Panc1 (cell line): ENCODE results near the gene HMGN2. TPM values are rescaled to one million over a fixed set of nuclear protein-coding genes. Genes with fewer than 3 reads are reported as not detected.

Experiments used
- ATAC-seq: fragments of 200-7000 bp; cut with Tn5 transposase; 2 replicates; pipeline ENCODE4 v1.9.1; 2020; ENCODE audit warnings: mild to moderate bottlenecking, moderate library complexity
- BruUV-seq: library from RNA; stranded (reverse); fragments of 400-500 nt; replicated peaks from 2 replicates; lab custom pipeline; 2021; lab: Mats Ljungman, UMichigan
- CTCF ChIA-PET: fragments of 300-600 bp; sonication (Branson Sonifier 250); formaldehyde crosslinking; loops from one replicate; lab custom pipeline; 2022; ENCODE audit warnings: antibody characterized with exemption; lab: Charles Lee
- POLR2A ChIA-PET: fragments of 300-600 bp; sonication (Branson Sonifier 250); formaldehyde crosslinking; loops from one replicate; lab custom pipeline; 2022; ENCODE audit warnings: antibody characterized with exemption; lab: Charles Lee
- DNase-seq: peaks from one replicate; pipeline ENCODE4 v3.0.0-alpha.2; 2010; ENCODE audit warnings: low read depth, low spot score
- H3K27ac ChIP-seq: 2 replicates; pipeline ENCODE4 v1.5.1; 2011; ENCODE audit warnings: mild to moderate bottlenecking, low read length, inconsistent platforms
- H3K27me3 ChIP-seq: fragments of 200-500 bp; sonication (Bioruptor generic); 2 replicates; pipeline ENCODE4 v1.6.0; 2014; ENCODE audit warnings: low read length, inconsistent platforms; ENCODE audit not compliant: control insufficient read depth, insufficient read depth
- H3K36me3 ChIP-seq: fragments of 200-500 bp; sonication (Bioruptor generic); 2 replicates; pipeline ENCODE4 v1.5.1; 2014; ENCODE audit warnings: inconsistent platforms, mild to moderate bottlenecking, low read length, moderate library complexity; ENCODE audit not compliant: control insufficient read depth, insufficient read depth
- H3K4me1 ChIP-seq: 2 replicates; pipeline ENCODE4 v1.5.1; 2011; ENCODE audit warnings: inconsistent platforms, mild to moderate bottlenecking, low read length, moderate library complexity; ENCODE audit not compliant: control insufficient read depth, insufficient read depth
- H3K4me3 ChIP-seq, 2 experiments: 2 replicates each; pipeline ENCODE4 v1.5.1; 2011 to 2012; ENCODE audit warnings: low read depth in 2 of 2, low read length in 2 of 2, mild to moderate bottlenecking in 2 of 2, inconsistent platforms in 1 of 2, moderate library complexity in 1 of 2
- H3K9me3 ChIP-seq: fragments of 200-500 bp; sonication (Bioruptor generic); 2 replicates; pipeline ENCODE4 v1.5.1; 2014; ENCODE audit warnings: low read depth, mild to moderate bottlenecking, inconsistent platforms, low read length, moderate library complexity; ENCODE audit not compliant: control insufficient read depth, insufficient read depth
- POLR2AphosphoS5 ChIP-seq: IDR thresholded peaks from 2 replicates; pipeline ENCODE4 v1.6.1; 2012; ENCODE audit warnings: mild to moderate bottlenecking, low read depth, low read length, moderate library complexity
- SIN3A ChIP-seq: IDR thresholded peaks from 2 replicates; pipeline ENCODE4 v1.6.1; 2012; ENCODE audit warnings: low read depth, mild to moderate bottlenecking, low read length, moderate library complexity, borderline replicate concordance; ENCODE audit not compliant: insufficient read depth
- TCF7L2 ChIP-seq: IDR thresholded peaks from 2 replicates; pipeline ENCODE4 v1.6.1; 2011; ENCODE audit warnings: mild to moderate bottlenecking, low read depth, low read length, inconsistent platforms
- in situ Hi-C: cut with HindIII; loops from 2 replicates; pipeline ENCODE4 v1.10.0; 2016; ENCODE audit warnings: low sequenced_read_pairs, low pct_unique_long_range_greater_than_20kb
- intact Hi-C: fragments of 100-400 bp; cut with micrococcal nuclease; formaldehyde crosslinking; loops from one replicate; pipeline ENCODE4 v1.10.0; 2022; ENCODE audit not compliant: unreplicated experiment
- total RNA-seq: library from RNA; stranded (reverse); gene quantifications from one replicate; pipeline ENCODE4 v1.2.1, GENCODE V29; 2021; ENCODE audit not compliant: unreplicated experiment
- TF ChIP-seq, protein P1 (sequence below): fragments of 450-650 bp; IDR thresholded peaks from 2 replicates; pipeline ENCODE4 v1.5.1; 2017; ENCODE audit warnings: mild to moderate bottlenecking
- TF ChIP-seq, protein P2 (sequence below), 2 experiments: IDR thresholded peaks; 2 replicates each; pipeline ENCODE4 v1.6.1; 2011 to 2012; ENCODE audit warnings: low read depth in 2 of 2, control low read depth in 1 of 2, low read length in 1 of 2, mild to moderate bottlenecking in 1 of 2, moderate library complexity in 1 of 2; ENCODE audit not compliant: insufficient read depth in 1 of 2

HMGN2 gene
- total RNA-seq, 1 experiment from 2014 or later, result 496 TPM

DNA sequence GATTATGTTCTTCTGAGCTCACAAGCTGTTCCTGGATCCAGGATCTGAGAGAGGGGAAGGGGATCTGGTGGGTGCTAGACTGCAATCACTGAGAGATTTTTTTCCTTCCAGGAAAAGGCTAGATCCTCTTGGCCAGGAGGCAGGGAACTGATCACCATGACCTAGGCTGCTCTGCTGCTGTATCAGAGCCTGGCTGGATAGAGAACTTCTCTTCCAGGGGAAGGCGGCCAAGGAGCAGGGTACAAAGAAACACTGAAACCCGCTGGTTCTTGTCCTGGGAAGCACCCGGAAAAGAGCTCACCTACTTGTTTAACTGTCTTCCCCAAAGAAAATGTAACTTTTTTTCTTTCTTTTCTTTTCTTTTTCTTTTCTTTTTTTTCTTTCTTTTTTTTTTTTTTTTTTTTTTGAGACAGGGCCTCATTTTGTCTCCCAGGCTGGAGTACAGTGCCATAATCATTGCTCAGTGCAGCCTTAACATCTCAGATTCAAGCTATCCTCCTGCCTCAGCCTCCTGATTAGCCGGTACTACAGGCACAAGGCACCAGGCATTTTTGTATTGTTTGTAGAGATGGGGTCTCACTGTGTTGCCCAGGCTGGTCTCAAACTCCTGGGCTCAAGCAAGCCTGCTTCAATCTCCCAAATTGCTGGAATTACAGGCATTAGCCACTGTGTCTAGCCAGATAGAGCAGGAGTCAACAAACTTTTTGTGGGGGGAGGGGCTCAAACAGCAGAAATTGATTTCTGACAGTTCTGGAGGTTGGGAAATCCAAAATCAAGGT is 44.9 kb downstream of the HMGN2 start:
- ATAC-seq, result no peak; the same call in 1 of the 2 replicates
- POLR2A ChIA-PET, result interaction anchor here (0.7 to 1.0 kb wide), 2 partner anchors 17 to 1235 kb away, joined by 3 to 15 read pairs; no protein-coding TSS in a partner anchor
- Histone ChIP-seq H3K4me3 (no peak overlapping the region), H3K27ac (no peak overlapping the region), H3K27me3 (no peaks in the 10 kb centered on the region), H3K36me3 (no peaks in the 10 kb centered on the region), H3K4me1 (no peaks in the 10 kb centered on the region), H3K9me3 (no peaks in the 10 kb centered on the region)
- in situ Hi-C loops (no loop called here), intact Hi-C loops (no loop called here)
- no peak for TF ChIP-seq TCF7L2
- TF ChIP-seq, protein P1, sequence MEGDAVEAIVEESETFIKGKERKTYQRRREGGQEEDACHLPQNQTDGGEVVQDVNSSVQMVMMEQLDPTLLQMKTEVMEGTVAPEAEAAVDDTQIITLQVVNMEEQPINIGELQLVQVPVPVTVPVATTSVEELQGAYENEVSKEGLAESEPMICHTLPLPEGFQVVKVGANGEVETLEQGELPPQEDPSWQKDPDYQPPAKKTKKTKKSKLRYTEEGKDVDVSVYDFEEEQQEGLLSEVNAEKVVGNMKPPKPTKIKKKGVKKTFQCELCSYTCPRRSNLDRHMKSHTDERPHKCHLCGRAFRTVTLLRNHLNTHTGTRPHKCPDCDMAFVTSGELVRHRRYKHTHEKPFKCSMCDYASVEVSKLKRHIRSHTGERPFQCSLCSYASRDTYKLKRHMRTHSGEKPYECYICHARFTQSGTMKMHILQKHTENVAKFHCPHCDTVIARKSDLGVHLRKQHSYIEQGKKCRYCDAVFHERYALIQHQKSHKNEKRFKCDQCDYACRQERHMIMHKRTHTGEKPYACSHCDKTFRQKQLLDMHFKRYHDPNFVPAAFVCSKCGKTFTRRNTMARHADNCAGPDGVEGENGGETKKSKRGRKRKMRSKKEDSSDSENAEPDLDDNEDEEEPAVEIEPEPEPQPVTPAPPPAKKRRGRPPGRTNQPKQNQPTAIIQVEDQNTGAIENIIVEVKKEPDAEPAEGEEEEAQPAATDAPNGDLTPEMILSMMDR, result no peak
- TF ChIP-seq, protein P2, sequence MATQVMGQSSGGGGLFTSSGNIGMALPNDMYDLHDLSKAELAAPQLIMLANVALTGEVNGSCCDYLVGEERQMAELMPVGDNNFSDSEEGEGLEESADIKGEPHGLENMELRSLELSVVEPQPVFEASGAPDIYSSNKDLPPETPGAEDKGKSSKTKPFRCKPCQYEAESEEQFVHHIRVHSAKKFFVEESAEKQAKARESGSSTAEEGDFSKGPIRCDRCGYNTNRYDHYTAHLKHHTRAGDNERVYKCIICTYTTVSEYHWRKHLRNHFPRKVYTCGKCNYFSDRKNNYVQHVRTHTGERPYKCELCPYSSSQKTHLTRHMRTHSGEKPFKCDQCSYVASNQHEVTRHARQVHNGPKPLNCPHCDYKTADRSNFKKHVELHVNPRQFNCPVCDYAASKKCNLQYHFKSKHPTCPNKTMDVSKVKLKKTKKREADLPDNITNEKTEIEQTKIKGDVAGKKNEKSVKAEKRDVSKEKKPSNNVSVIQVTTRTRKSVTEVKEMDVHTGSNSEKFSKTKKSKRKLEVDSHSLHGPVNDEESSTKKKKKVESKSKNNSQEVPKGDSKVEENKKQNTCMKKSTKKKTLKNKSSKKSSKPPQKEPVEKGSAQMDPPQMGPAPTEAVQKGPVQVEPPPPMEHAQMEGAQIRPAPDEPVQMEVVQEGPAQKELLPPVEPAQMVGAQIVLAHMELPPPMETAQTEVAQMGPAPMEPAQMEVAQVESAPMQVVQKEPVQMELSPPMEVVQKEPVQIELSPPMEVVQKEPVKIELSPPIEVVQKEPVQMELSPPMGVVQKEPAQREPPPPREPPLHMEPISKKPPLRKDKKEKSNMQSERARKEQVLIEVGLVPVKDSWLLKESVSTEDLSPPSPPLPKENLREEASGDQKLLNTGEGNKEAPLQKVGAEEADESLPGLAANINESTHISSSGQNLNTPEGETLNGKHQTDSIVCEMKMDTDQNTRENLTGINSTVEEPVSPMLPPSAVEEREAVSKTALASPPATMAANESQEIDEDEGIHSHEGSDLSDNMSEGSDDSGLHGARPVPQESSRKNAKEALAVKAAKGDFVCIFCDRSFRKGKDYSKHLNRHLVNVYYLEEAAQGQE (IDR thresholded peaks at IDR 0.05; ENCODE audit: insufficient read depth in 1 of 2, low read depth in 2 of 2, low read length in 1 of 2), result no peak
- CTCF ChIA-PET, result no interaction called here
- no TSS peak for BruUV-seq
- DNase-seq, result no peak

DNA sequence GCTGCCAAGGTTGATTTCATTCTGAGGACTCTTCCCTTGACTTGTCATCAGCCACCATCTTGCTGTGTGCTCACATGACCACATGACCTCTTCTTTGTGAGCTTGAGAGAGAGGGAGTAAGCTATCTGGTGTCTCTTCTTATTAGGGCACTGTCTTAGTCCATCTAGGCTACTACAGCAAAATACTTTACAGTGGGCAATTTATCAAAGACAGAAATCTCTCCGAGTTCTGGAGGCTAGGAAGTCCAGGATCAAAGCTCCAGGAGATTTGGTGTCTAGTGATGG is 45.5 kb downstream of the HMGN2 start:
- TF ChIP-seq, protein P2 (IDR thresholded peaks at IDR 0.05; ENCODE audit: insufficient read depth in 1 of 2, low read depth in 2 of 2, low read length in 1 of 2), result no peak
- TF ChIP-seq SIN3A (no peak), TCF7L2 (no peak), POLR2AphosphoS5 (no peak)
- TF ChIP-seq, protein P1, result no peak
- ChIA-PET POLR2A (interaction anchor here (0.7 to 1.0 kb wide), 2 partner anchors 17 to 1236 kb away, joined by 3 to 15 read pairs; no protein-coding TSS in a partner anchor), CTCF (no interaction called here)
- no peaks in the 10 kb centered on the region for H3K9me3 ChIP-seq
- H3K36me3 ChIP-seq, result no peaks in the 10 kb centered on the region
- no peaks in the 10 kb centered on the region for H3K27me3 ChIP-seq
- no peak overlapping the region for H3K27ac ChIP-seq
- DNase-seq (no peak), ATAC-seq (no peak)
- H3K4me1 ChIP-seq, result no peaks in the 10 kb centered on the region
- in situ Hi-C loops (no loop called here), intact Hi-C loops (no loop called here)
- no peak overlapping the region for H3K4me3 ChIP-seq
- no TSS peak for BruUV-seq
